HepG2 (cell line): ENCODE results near the gene HORMAD2. TPM values are rescaled to one million over a fixed set of nuclear protein-coding genes. Genes with fewer than 3 reads are reported as not detected.
A peak's percentile ranks its signal among the peaks of the same experiment; 100 is the strongest.

Experiments used
- ARNT2 ChIP-seq: sonication (generic); formaldehyde crosslinking; IDR thresholded peaks from 2 replicates; pipeline ENCODE4 v1.8.0; 2022; ENCODE audit warnings: mild to moderate bottlenecking, low read depth, missing genetic modification reagents, moderate library complexity
- CREM ChIP-seq, 2 experiments: sonication (generic) in 1 of 2; formaldehyde crosslinking in 1 of 2; IDR thresholded peaks; 2 replicates each; pipeline versions ENCODE4 v1.4.0 to v1.6.1; 2016 to 2020; ENCODE audit warnings: antibody characterized with exemption in 1 of 2, mild to moderate bottlenecking in 1 of 2, missing genetic modification reagents in 1 of 2
- EP300 ChIP-seq, 3 experiments: sonication (generic) in 1 of 3; formaldehyde crosslinking in 1 of 3; IDR thresholded peaks; 2 replicates each; pipeline versions ENCODE4 v1.5.1 to v1.6.1; 2011 to 2020; ENCODE audit warnings: low read depth in 2 of 3, low read length in 2 of 3, borderline replicate concordance in 1 of 3, improper control_type of control experiment in 1 of 3, mild to moderate bottlenecking in 1 of 3, missing genetic modification reagents in 1 of 3, moderate library complexity in 1 of 3
- HNRNPK ChIP-seq: fragments of 200-400 bp; formaldehyde crosslinking; IDR thresholded peaks from 2 replicates; pipeline ENCODE4 v1.6.1; 2018; ENCODE audit warnings: low read length, low read depth, moderate library complexity, mild to moderate bottlenecking; ENCODE audit not compliant: poor library complexity, severe bottlenecking
- HOXA5 ChIP-seq: sonication (generic); formaldehyde crosslinking; IDR thresholded peaks from 2 replicates; pipeline ENCODE4 v1.4.0; 2020; ENCODE audit warnings: missing genetic modification reagents
- KAT8 ChIP-seq: IDR thresholded peaks from 2 replicates; pipeline ENCODE4 v1.6.1; 2016; ENCODE audit warnings: missing genetic modification reagents, missing compliant biosample characterization
- ONECUT2 ChIP-seq: sonication (generic); formaldehyde crosslinking; IDR thresholded peaks from 2 replicates; pipeline ENCODE4 v1.4.0; 2020; ENCODE audit warnings: missing genetic modification reagents
- PHF20 ChIP-seq: sonication (generic); formaldehyde crosslinking; IDR thresholded peaks from 2 replicates; pipeline ENCODE4 v1.5.0; 2020; ENCODE audit warnings: mild to moderate bottlenecking, missing genetic modification reagents
- RARA ChIP-seq: IDR thresholded peaks from 2 replicates; pipeline ENCODE4 v1.6.1; 2016; ENCODE audit warnings: missing genetic modification reagents, missing compliant biosample characterization
- RFXAP ChIP-seq: sonication (generic); formaldehyde crosslinking; IDR thresholded peaks from 2 replicates; pipeline ENCODE4 v1.4.0; 2020; ENCODE audit warnings: missing genetic modification reagents, borderline replicate concordance
- SP5 ChIP-seq: IDR thresholded peaks from 2 replicates; pipeline ENCODE4 v1.6.1; 2016; ENCODE audit warnings: low read depth, borderline replicate concordance
- TBP ChIP-seq: sonication (generic); formaldehyde crosslinking; IDR thresholded peaks from 2 replicates; pipeline ENCODE4 v1.5.0; 2020; ENCODE audit warnings: missing genetic modification reagents
- TEAD3 ChIP-seq: optimal IDR thresholded peaks from 2 replicates; pipeline ENCODE3; 2016; ENCODE audit warnings: borderline replicate concordance
- TGIF2 ChIP-seq: IDR thresholded peaks from 2 replicates; pipeline ENCODE4 v1.6.1; 2016; ENCODE audit warnings: control low read depth, missing compliant biosample characterization
- U2AF1 ChIP-seq: fragments of 200-400 bp; formaldehyde crosslinking; optimal IDR thresholded peaks from 2 replicates; pipeline ENCODE3; 2017; ENCODE audit warnings: mild to moderate bottlenecking, low read depth, low read length
- YEATS4 ChIP-seq: sonication (generic); formaldehyde crosslinking; IDR thresholded peaks from 2 replicates; pipeline ENCODE4 v1.4.0; 2020; ENCODE audit warnings: missing genetic modification reagents, borderline replicate concordance
- ZMYM2 ChIP-seq: sonication (generic); formaldehyde crosslinking; IDR thresholded peaks from 2 replicates; pipeline ENCODE4 v1.8.0; 2022; ENCODE audit warnings: mild to moderate bottlenecking, missing genetic modification reagents
- ZNF124 ChIP-seq: sonication (generic); formaldehyde crosslinking; IDR thresholded peaks from 2 replicates; pipeline ENCODE4 v1.4.0; 2020; ENCODE audit warnings: missing genetic modification reagents
- ZNF143 ChIP-seq: sonication (generic); formaldehyde crosslinking; IDR thresholded peaks from 2 replicates; pipeline ENCODE4 v1.4.0; 2020; ENCODE audit warnings: missing genetic modification reagents
- ZNF205 ChIP-seq: IDR thresholded peaks from 2 replicates; pipeline ENCODE4 v1.6.1; 2018; ENCODE audit warnings: missing biosample characterization, missing genetic modification reagents
- ZNF3 ChIP-seq: IDR thresholded peaks from 2 replicates; pipeline ENCODE4 v1.7.0; 2017; ENCODE audit warnings: inconsistent platforms
- ZNF33A ChIP-seq: sonication (generic); formaldehyde crosslinking; IDR thresholded peaks from 2 replicates; pipeline ENCODE4 v1.5.1; 2020; ENCODE audit warnings: missing genetic modification reagents, mild to moderate bottlenecking, moderate library complexity, borderline replicate concordance
- ZNF652 ChIP-seq: IDR thresholded peaks from 2 replicates; pipeline ENCODE4 v1.6.1; 2016; ENCODE audit warnings: low read depth, borderline replicate concordance
- ZNF839 ChIP-seq: sonication (generic); formaldehyde crosslinking; IDR thresholded peaks from 2 replicates; pipeline ENCODE4 v1.4.0; 2020; ENCODE audit warnings: missing genetic modification reagents, mild to moderate bottlenecking, borderline replicate concordance
- polyA plus RNA-seq, 8 experiments: library from polyadenylated mRNA; depleted of rRNA in 3 of 8; stranded (reverse) in 7 of 8; unstranded in 1 of 8; fragments of >200 nt; fragmentation: Illumina TruSeq in 4 of 8; extraction: Trizol in 4 of 8; gene quantifications; 2 replicates each; pipeline versions ENCODE4 v1.2.1 to v1.2.3, GENCODE V29; 2011 to 2016; ENCODE audit warnings: low read depth in 4 of 8, missing spikeins in 1 of 8, mixed read lengths in 1 of 8; ENCODE audit not compliant: insufficient read depth in 1 of 8
- total RNA-seq, 5 experiments: library from RNA; depleted of rRNA; stranded (reverse); fragments of >200 nt; fragmentation: Illumina TruSeq; extraction: Trizol; gene quantifications; 2 replicates each; pipeline ENCODE4 v1.2.3, GENCODE V29; 2016; ENCODE audit warnings: low read depth in 1 of 5
- TF ChIP-seq, protein P1 (sequence below): conservative IDR thresholded peaks from 2 replicates; pipeline ENCODE4 v1.6.1; 2018; ENCODE audit warnings: missing genetic modification reagents
- TF ChIP-seq, protein P2 (sequence below): IDR thresholded peaks from 2 replicates; pipeline ENCODE4 v1.6.1; 2016; ENCODE audit warnings: mild to moderate bottlenecking
- TF ChIP-seq, protein P3 (sequence below): sonication (generic); formaldehyde crosslinking; IDR thresholded peaks from 2 replicates; pipeline ENCODE4 v1.4.0; 2020; ENCODE audit warnings: missing genetic modification reagents

HORMAD2 gene
- total and polyA plus RNA-seq, 2 of the 13 experiments (the other 11 are each of a cell fraction or from before 2014, with no cell fraction given): not detected

DNA sequence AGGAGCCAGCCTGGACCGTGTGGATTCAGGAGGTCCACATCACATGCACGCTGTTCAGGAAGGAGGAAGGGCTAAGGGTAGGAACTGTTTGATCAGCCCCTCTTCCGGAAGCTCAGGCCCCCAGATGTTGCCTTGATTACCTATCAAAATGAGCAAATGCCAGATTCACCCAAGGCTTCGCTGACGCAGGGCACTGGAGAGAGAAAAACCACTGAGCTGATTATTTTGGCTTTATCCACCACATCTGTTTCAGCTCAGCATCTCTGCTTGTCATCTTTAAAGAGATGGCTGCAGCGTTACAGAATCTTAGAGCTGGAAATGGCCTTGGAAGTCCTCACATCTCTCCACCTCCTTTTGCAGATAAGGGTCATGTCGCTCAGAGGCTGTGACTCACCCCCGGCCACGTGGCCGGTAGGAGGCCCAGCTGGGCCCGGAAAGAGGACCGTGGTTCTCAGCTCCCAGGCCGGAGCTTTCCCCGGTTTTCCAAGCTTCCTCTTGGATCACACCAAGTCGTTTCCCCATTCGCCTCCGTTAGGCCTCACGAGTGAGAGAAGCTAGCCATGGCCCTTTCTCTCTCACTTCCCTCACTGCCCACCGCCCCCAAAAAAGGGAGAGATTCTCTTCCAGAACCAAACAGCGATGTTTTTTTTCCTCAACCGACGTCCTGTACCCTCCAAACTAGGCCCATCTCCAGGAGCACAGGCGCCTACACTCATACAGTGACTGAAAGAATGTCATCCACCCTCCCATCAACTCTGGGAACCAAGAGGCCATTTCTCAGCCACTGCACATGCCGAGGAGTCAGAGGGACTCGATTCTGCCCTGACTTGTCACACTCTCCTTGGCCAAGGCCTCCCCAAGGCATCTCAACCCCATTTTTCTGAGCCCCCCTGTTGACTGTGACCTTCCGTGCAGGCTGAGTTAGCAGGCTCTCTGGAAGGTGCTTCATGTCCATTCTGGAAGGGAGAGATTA is 128.7 kb downstream of the HORMAD2 start (continued):
- TF ChIP-seq HNRNPK (no peak), TBP (no peak), U2AF1 (peak; percentile 20), ZMYM2 (CRISPR knock-in tag) (no peak), TEAD3 (CRISPR knock-in tag) (no peak), TGIF2 (0 out of 2 replicates have a peak, but pooled peaks have one; percentile 24), SP5 (CRISPR knock-in tag) (peak; percentile 79), ZNF839 (no peak), RFXAP (CRISPR knock-in tag) (0 out of 2 replicates have a peak, but pooled peaks have one; percentile 25), ZNF33A (CRISPR knock-in tag) (no peak), RARA (peak; percentile 56; the same call in 1 of the 2 replicates), ZNF3 (CRISPR knock-in tag) (no peak), ONECUT2 (CRISPR knock-in tag) (no peak), KAT8 (CRISPR knock-in tag) (peak; percentile 70), ZNF652 (no peak), YEATS4 (CRISPR knock-in tag) (no peak), ZNF205 (CRISPR knock-in tag) (no peak), ZNF124 (CRISPR knock-in tag) (no peak), HOXA5 (CRISPR knock-in tag) (peak; percentile 55; the same call in 1 of the 2 replicates), CREM (IDR thresholded peaks at IDR 0.05) (peak; percentile 38; the same call in 1 of the 2 replicates), CREM (CRISPR knock-in tag; IDR thresholded peaks at IDR 0.05) (no peak), ZNF143 (CRISPR knock-in tag) (peak; percentile 52; the same call in 1 of the 2 replicates), EP300 (IDR thresholded peaks at IDR 0.05; ENCODE audit: low read depth in 2 of 2, low read length in 2 of 2) (peak in 1 of 2 experiments; percentile 45; a peak in 1 of 4 replicates), EP300 (CRISPR knock-in tag; IDR thresholded peaks at IDR 0.05; ENCODE audit: borderline replicate concordance) (peak; percentile 35; the same call in 1 of the 2 replicates), PHF20 (CRISPR knock-in tag) (0 out of 2 replicates have a peak, but pooled peaks have one; percentile 6), ARNT2 (CRISPR knock-in tag) (peak; percentile 52; the same call in 1 of the 2 replicates)
- TF ChIP-seq, protein P1, sequence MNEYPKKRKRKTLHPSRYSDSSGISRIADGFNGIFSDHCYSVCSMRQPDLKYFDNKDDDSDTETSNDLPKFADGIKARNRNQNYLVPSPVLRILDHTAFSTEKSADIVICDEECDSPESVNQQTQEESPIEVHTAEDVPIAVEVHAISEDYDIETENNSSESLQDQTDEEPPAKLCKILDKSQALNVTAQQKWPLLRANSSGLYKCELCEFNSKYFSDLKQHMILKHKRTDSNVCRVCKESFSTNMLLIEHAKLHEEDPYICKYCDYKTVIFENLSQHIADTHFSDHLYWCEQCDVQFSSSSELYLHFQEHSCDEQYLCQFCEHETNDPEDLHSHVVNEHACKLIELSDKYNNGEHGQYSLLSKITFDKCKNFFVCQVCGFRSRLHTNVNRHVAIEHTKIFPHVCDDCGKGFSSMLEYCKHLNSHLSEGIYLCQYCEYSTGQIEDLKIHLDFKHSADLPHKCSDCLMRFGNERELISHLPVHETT: no peak; the same call in 1 of the 2 replicates
- TF ChIP-seq, protein P2, sequence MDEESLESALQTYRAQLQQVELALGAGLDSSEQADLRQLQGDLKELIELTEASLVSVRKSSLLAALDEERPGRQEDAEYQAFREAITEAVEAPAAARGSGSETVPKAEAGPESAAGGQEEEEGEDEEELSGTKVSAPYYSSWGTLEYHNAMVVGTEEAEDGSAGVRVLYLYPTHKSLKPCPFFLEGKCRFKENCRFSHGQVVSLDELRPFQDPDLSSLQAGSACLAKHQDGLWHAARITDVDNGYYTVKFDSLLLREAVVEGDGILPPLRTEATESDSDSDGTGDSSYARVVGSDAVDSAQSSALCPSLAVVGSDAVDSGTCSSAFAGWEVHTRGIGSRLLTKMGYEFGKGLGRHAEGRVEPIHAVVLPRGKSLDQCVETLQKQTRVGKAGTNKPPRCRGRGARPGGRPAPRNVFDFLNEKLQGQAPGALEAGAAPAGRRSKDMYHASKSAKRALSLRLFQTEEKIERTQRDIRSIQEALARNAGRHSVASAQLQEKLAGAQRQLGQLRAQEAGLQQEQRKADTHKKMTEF: peak; percentile 51; the same call in 1 of the 2 replicates
- TF ChIP-seq, protein P3, sequence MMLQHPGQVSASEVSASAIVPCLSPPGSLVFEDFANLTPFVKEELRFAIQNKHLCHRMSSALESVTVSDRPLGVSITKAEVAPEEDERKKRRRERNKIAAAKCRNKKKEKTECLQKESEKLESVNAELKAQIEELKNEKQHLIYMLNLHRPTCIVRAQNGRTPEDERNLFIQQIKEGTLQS: peak; percentile 90
